GM12878 (cell line): ENCODE data around the gene HS6ST1. TPM values are rescaled to one million over a fixed set of nuclear protein-coding genes. Genes with fewer than 3 reads are reported as not detected.

Experiments
- ATAC-seq: fragments of 200-7000 bp; cut with Tn5 transposase; 3 replicates; pipeline ENCODE4 v1.9.1; 2020; ENCODE audit warnings: mild to moderate bottlenecking, moderate library complexity
- BruUV-seq: library from RNA; stranded (reverse); fragments of 400-500 nt; replicated peaks from 2 replicates; lab custom pipeline; 2021; lab: Mats Ljungman, UMichigan
- CTCF ChIA-PET: fragments of 300-600 bp; sonication (Branson Sonifier 250); formaldehyde crosslinking; extraction: SDS; loops from one replicate; lab custom pipeline; 2021; ENCODE audit warnings: inconsistent platforms; lab: Yijun Ruan, JAX
- POLR2A ChIA-PET: fragments of 350-600 bp; formaldehyde crosslinking; extraction: SDS; loops from one replicate; lab custom pipeline; 2021; ENCODE audit warnings: inconsistent platforms; lab: Charles Lee
- RAD21 ChIA-PET: fragments of 300-600 bp; sonication (Branson Sonifier 250); formaldehyde crosslinking; loops from one replicate; lab custom pipeline; 2023; ENCODE audit warnings: antibody characterized with exemption; ENCODE audit not compliant: unreplicated experiment; lab: Charles Lee
- SMC1A ChIA-PET: fragments of 300-600 bp; sonication (Branson Sonifier 250); formaldehyde crosslinking; loops from one replicate; lab custom pipeline; 2023; ENCODE audit not compliant: unreplicated experiment, uncharacterized antibody; lab: Charles Lee
- DNase-seq: peaks from one replicate; pipeline ENCODE4 v3.0.0-alpha.2; 2011; ENCODE audit warnings: low read depth, low spot score
- FAIRE-seq: peaks from 3 replicates; lab custom pipeline; 2011; peaks lifted over from hg19 to GRCh38; lab: Jason Lieb, UNC
- H2AFZ ChIP-seq: 2 replicates; pipeline ENCODE4 v1.6.0; 2011; ENCODE audit warnings: low read depth, low read length, control low read depth; ENCODE audit not compliant: control insufficient read depth
- H3K27ac ChIP-seq: 2 replicates; pipeline ENCODE4 v1.5.1; 2011; ENCODE audit warnings: control low read depth; ENCODE audit not compliant: control insufficient read depth, insufficient read depth
- H3K27me3 ChIP-seq, 2 experiments: replicated peaks in 1 of 2; 2 replicates each; pipeline versions ENCODE4 v1.6.0 to v1.6.1; 2011; ENCODE audit warnings: low read length in 1 of 2; ENCODE audit not compliant: control insufficient read depth in 2 of 2, insufficient read depth in 2 of 2
- H3K36me3 ChIP-seq, 2 experiments: 2 replicates each; pipeline ENCODE4 v1.5.1; 2011; ENCODE audit warnings: low read length in 1 of 2; ENCODE audit not compliant: control insufficient read depth in 2 of 2, insufficient read depth in 2 of 2
- H3K4me1 ChIP-seq: 2 replicates; pipeline ENCODE4 v1.6.1; 2011; ENCODE audit warnings: mild to moderate bottlenecking, low read length, moderate library complexity, mixed read lengths; ENCODE audit not compliant: control insufficient read depth, insufficient read depth
- H3K4me2 ChIP-seq: 2 replicates; pipeline ENCODE4 v1.6.0; 2011; ENCODE audit warnings: control low read depth; ENCODE audit not compliant: control insufficient read depth, insufficient read depth
- H3K4me3 ChIP-seq: fragments of 200-600 bp; sonication (generic); 2 replicates; pipeline ENCODE4 v1.5.1; 2016
- H3K79me2 ChIP-seq: 2 replicates; pipeline ENCODE4 v1.6.0; 2011; ENCODE audit warnings: low read length; ENCODE audit not compliant: control insufficient read depth, insufficient read depth
- H3K9ac ChIP-seq: 2 replicates; pipeline ENCODE4 v1.8.0; 2011; ENCODE audit warnings: low read length, control low read depth, mixed read lengths; ENCODE audit not compliant: control insufficient read depth, insufficient read depth
- H3K9me3 ChIP-seq: replicated peaks from 3 replicates; pipeline ENCODE4 v1.5.1; 2011; ENCODE audit warnings: mild to moderate bottlenecking, low read length; ENCODE audit not compliant: control insufficient read depth, insufficient read depth
- H4K20me1 ChIP-seq: 2 replicates; pipeline ENCODE4 v1.6.0; 2011; ENCODE audit not compliant: control insufficient read depth, insufficient read depth
- CBX5 ChIP-seq: sonication (generic); IDR thresholded peaks from 2 replicates; pipeline ENCODE4 v1.6.1; 2016; ENCODE audit warnings: low read depth, moderate library complexity, mild to moderate bottlenecking, inconsistent platforms
- CEBPZ ChIP-seq: fragments of 150-350 bp; IDR thresholded peaks from 2 replicates; pipeline ENCODE4 v1.6.1; 2016; ENCODE audit warnings: low read depth, low read length
- CTCF ChIP-seq, 3 experiments: IDR thresholded peaks in 2 of 3; conservative IDR thresholded peaks in 1 of 3; 2 replicates each; pipeline ENCODE4 v1.5.1; 2011; ENCODE audit warnings: low read depth in 3 of 3, low read length in 3 of 3, mild to moderate bottlenecking in 3 of 3, control low read depth in 2 of 3, moderate library complexity in 2 of 3, inconsistent platforms in 1 of 3, mixed read lengths in 1 of 3; ENCODE audit not compliant: control insufficient read depth in 2 of 3, insufficient read depth in 1 of 3; ENCODE audit errors: extremely low read depth in 1 of 3
- GABPA ChIP-seq: IDR thresholded peaks from 2 replicates; pipeline ENCODE4 v1.6.1; 2014; ENCODE audit warnings: antibody characterized with exemption, low read depth, mild to moderate bottlenecking, inconsistent platforms
- HCFC1 ChIP-seq: fragments of 150-350 bp; IDR thresholded peaks from 2 replicates; pipeline ENCODE4 v1.6.1; 2014; ENCODE audit warnings: low read length
- IKZF1 ChIP-seq: fragments of 450-650 bp; conservative IDR thresholded peaks from 2 replicates; pipeline ENCODE4 v1.6.1; 2017; ENCODE audit warnings: antibody characterized with exemption, mild to moderate bottlenecking
- MYC ChIP-seq: IDR thresholded peaks from 2 replicates; pipeline ENCODE4 v1.6.1; 2011; ENCODE audit warnings: mild to moderate bottlenecking, low read length, moderate library complexity, inconsistent platforms; ENCODE audit not compliant: insufficient read depth, insufficient replicate concordance, insufficient read length, severe bottlenecking
- NR2F1 ChIP-seq: fragments of 450-650 bp; conservative IDR thresholded peaks from 2 replicates; pipeline ENCODE4 v1.6.1; 2017; ENCODE audit warnings: mild to moderate bottlenecking
- POU2F2 ChIP-seq: IDR thresholded peaks from 3 replicates; pipeline ENCODE4 v1.6.1; 2011; ENCODE audit warnings: low read depth, mild to moderate bottlenecking, low read length, borderline replicate concordance
- RELA ChIP-seq: fragments of 450-650 bp; IDR thresholded peaks from 2 replicates; pipeline ENCODE4 v1.8.0; 2014; ENCODE audit warnings: borderline replicate concordance; ENCODE audit not compliant: partially characterized antibody
- WGBS: methylation state at CpG from one replicate; pipeline ENCODE4 v1.1.6; 2016; ENCODE audit warnings: low lambda C conversion rate; ENCODE audit not compliant: insufficient replicate concordance, insufficient coverage; ENCODE audit errors: missing lambda C conversion rate; 5-methylcytosine and 5-hydroxymethylcytosine counted together
- in situ Hi-C: fragments of 300-500 bp; cut with MboI; formaldehyde crosslinking; loops from 9 replicates; pipeline ENCODE4 v1.14.3; 2018; ENCODE audit warnings: mixed read lengths
- intact Hi-C: fragments of 100-400 bp; cut with micrococcal nuclease; formaldehyde crosslinking; loops from one replicate; pipeline ENCODE4 v1.14.2; 2022; ENCODE audit not compliant: unreplicated experiment
- polyA plus RNA-seq, 11 experiments: library from polyadenylated mRNA; depleted of rRNA in 4 of 11; unstranded in 6 of 11; stranded (reverse) in 5 of 11; fragments of >200 nt; fragmentation: Nextera tagmentation in 4 of 11; fragmentation: Illumina TruSeq in 1 of 11; extraction: Ambion mirVana in 4 of 11; extraction: Trizol in 1 of 11; gene quantifications; 1 replicate in 1 of 11; 2 replicates in 10 of 11; pipeline versions ENCODE4 v1.2.1 to v1.2.3, GENCODE V29; 2011 to 2016; ENCODE audit warnings: inconsistent platforms in 2 of 11, missing spikeins in 2 of 11, low read depth in 1 of 11
- total RNA-seq, 4 experiments: library from RNA; depleted of rRNA in 3 of 4; stranded (reverse); fragments of >200 nt in 3 of 4; fragmentation: Illumina TruSeq in 1 of 4; extraction: Trizol in 1 of 4; gene quantifications; 2 replicates each; pipeline versions ENCODE4 v1.2.1 to v1.2.3, GENCODE V29; 2013 to 2021
- TF ChIP-seq, protein P1 (sequence below): fragments of 450-650 bp; IDR thresholded peaks from 2 replicates; pipeline ENCODE4 v1.6.1; 2017; ENCODE audit warnings: mild to moderate bottlenecking

Gene HS6ST1
- total and polyA plus RNA-seq, 10 of the 15 experiments (the other 5 are each of a cell fraction or from before 2014, with no cell fraction given): 0.48 to 17.0 (median 4.7) TPM

DNA sequence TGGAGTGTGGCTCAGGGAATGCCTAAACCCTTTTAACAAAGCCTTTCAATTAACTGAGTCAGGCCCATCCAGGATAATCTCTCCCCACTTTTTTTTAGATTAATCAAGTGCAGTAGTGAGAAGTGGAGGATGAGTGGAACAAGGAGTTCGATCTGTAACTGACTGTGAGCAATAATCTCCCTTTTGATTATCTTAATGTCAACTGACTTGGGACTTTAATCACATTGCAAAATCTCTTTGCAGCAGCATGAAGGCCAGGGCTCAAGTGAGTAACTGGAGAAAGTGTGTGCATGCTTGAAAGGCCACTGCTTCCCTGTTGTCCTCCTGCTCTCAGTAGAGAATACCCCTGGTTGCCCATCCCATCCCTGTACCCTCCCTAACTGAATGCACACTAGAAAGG, 32.1 kb upstream of the HS6ST1 start:
- in situ Hi-C loops (no loop called here), intact Hi-C loops (no loop called here)
- FAIRE-seq (no peak), ATAC-seq (no peak), DNase-seq (no peak)
- Histone ChIP-seq H3K9ac (no peak overlapping the region), H3K27me3 (no peaks in the 10 kb centered on the region; a peak in 1 of 4 replicates), H4K20me1 (no peaks in the 10 kb centered on the region), H2AFZ (no peak overlapping the region), H3K4me1 (no peaks in the 10 kb centered on the region), H3K27ac (no peak overlapping the region), H3K9me3 (no peaks in the 10 kb centered on the region; the same call in 2 of the 3 replicates), H3K79me2 (no peaks in the 10 kb centered on the region), H3K4me2 (no peak overlapping the region), H3K36me3 (no peaks in the 10 kb centered on the region), H3K4me3 (no peak overlapping the region)
- SMC1A ChIA-PET: interaction anchor here (0.6 kb wide), 1 partner anchor 235 kb away, joined by 3 read pairs; no protein-coding TSS in a partner anchor
- POLR2A ChIA-PET: no interaction called here
- TF ChIP-seq NR2F1: no peak
- no peak for TF ChIP-seq GABPA
- no peak for TF ChIP-seq MYC
- TF ChIP-seq, protein P1, sequence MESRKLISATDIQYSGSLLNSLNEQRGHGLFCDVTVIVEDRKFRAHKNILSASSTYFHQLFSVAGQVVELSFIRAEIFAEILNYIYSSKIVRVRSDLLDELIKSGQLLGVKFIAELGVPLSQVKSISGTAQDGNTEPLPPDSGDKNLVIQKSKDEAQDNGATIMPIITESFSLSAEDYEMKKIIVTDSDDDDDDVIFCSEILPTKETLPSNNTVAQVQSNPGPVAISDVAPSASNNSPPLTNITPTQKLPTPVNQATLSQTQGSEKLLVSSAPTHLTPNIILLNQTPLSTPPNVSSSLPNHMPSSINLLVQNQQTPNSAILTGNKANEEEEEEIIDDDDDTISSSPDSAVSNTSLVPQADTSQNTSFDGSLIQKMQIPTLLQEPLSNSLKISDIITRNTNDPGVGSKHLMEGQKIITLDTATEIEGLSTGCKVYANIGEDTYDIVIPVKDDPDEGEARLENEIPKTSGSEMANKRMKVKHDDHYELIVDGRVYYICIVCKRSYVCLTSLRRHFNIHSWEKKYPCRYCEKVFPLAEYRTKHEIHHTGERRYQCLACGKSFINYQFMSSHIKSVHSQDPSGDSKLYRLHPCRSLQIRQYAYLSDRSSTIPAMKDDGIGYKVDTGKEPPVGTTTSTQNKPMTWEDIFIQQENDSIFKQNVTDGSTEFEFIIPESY: no peak
- TF ChIP-seq IKZF1: no peak
- TF ChIP-seq CTCF (IDR thresholded peaks at IDR 0.05 in 2 of 3, conservative IDR thresholded peaks at IDR 0.05 in 1 of 3; ENCODE audit: control insufficient read depth in 2 of 3, extremely low read depth in 1 of 3, insufficient read depth in 1 of 3, low read depth in 3 of 3, low read length in 3 of 3): no peak
- no peak for TF ChIP-seq RELA
- TF ChIP-seq HCFC1: no peak
- TF ChIP-seq POU2F2: no peak
- TF ChIP-seq CEBPZ: no peak
- TF ChIP-seq CBX5: no peak
- CTCF ChIA-PET: interaction anchor here (0.7 kb wide), 1 partner anchor 611 kb away, joined by 3 read pairs; no protein-coding TSS in a partner anchor
- BruUV-seq: no TSS peak
- 0% methylated on average over 1 of the region's 1 CpG for WGBS
- RAD21 ChIA-PET: no interaction called here
